Rectal smooth muscle tissue (tissue), 1 donor: ENCODE data around the gene RFX6.
"Not testable (repeated sequence)": the region's sequence is repeated elsewhere in the genome, so short reads cannot be mapped to it uniquely, and the experiment has no call there.

Experiments
- H3K27ac ChIP-seq: one replicate; pipeline ENCODE4 v1.7.0; 2013; ENCODE audit warnings: low read depth, low read length, inconsistent platforms
- H3K27me3 ChIP-seq: one replicate; pipeline ENCODE4 v1.7.0; 2013; ENCODE audit warnings: low read length; ENCODE audit not compliant: control insufficient read depth, insufficient read depth
- H3K36me3 ChIP-seq: one replicate; pipeline ENCODE4 v1.7.0; 2013; ENCODE audit warnings: low read length; ENCODE audit not compliant: control insufficient read depth, insufficient read depth
- H3K4me1 ChIP-seq: one replicate; pipeline ENCODE4 v1.7.0; 2013; ENCODE audit warnings: low read length; ENCODE audit not compliant: control insufficient read depth, insufficient read depth
- H3K4me3 ChIP-seq: one replicate; pipeline ENCODE4 v1.7.0; 2013; ENCODE audit warnings: low read length
- H3K9ac ChIP-seq: one replicate; pipeline ENCODE4 v1.7.0; 2013; ENCODE audit warnings: low read length

Gene RFX6, protein sequence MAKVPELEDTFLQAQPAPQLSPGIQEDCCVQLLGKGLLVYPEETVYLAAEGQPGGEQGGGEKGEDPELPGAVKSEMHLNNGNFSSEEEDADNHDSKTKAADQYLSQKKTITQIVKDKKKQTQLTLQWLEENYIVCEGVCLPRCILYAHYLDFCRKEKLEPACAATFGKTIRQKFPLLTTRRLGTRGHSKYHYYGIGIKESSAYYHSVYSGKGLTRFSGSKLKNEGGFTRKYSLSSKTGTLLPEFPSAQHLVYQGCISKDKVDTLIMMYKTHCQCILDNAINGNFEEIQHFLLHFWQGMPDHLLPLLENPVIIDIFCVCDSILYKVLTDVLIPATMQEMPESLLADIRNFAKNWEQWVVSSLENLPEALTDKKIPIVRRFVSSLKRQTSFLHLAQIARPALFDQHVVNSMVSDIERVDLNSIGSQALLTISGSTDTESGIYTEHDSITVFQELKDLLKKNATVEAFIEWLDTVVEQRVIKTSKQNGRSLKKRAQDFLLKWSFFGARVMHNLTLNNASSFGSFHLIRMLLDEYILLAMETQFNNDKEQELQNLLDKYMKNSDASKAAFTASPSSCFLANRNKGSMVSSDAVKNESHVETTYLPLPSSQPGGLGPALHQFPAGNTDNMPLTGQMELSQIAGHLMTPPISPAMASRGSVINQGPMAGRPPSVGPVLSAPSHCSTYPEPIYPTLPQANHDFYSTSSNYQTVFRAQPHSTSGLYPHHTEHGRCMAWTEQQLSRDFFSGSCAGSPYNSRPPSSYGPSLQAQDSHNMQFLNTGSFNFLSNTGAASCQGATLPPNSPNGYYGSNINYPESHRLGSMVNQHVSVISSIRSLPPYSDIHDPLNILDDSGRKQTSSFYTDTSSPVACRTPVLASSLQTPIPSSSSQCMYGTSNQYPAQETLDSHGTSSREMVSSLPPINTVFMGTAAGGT

DNA sequence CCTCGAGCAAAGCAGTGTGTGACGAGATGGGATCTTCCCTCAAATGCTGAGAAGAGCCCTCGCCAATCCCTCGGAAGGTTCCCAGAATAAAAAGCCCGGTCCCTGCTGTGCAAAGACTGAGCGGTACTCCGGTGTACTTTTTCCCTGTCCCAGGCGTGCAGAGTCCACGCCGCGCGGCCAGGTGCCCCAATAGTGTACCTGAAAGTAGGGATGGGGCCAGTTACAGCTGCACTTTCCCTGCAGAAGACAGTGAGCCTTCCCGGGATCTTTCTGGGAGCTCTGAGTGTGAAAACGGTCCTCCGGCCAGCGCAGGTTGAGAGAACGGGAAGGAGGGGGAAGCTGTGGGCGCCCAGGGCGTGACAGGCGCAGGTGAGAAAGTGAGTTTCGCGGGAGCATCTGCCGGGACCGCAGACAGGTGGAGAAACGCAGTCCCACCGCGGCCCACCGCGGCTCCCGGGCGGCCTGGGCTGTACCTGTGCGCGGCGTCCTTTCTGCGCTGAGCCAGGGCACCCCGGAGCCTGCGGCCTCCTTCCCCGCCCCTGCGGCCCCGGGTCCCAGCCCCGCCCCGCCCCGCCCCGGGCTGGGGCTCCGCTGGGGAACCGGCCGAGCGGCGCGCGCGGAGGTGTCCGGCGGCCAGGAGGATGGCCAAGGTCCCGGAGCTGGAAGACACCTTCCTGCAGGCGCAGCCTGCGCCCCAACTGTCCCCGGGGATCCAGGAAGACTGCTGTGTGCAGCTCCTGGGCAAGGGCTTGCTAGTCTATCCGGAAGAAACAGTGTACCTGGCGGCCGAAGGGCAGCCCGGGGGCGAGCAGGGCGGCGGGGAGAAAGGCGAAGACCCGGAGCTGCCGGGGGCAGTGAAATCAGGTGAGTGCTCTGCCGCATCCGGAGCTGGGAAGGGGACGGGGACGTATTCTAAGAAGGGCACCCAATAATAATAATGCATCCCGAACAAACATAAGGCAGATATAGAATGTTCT, at the start of gene RFX6:
Gene RFX6 (plus strand): TSS at position 608 of the 977 bp plus-strand sequence. CDS start 34 bp downstream, at position 642.
- Histone ChIP-seq H3K27ac (no peak within 1 kb of the TSS), H3K36me3 (no peaks in the 10 kb centered on the region), H3K4me1 (no peaks in the 10 kb centered on the region), H3K9ac (no peak within 1 kb of the TSS), H3K27me3 (peaks cover 8% of the 10 kb centered on the region), H3K4me3 (no peak within 1 kb of the TSS)

DNA sequence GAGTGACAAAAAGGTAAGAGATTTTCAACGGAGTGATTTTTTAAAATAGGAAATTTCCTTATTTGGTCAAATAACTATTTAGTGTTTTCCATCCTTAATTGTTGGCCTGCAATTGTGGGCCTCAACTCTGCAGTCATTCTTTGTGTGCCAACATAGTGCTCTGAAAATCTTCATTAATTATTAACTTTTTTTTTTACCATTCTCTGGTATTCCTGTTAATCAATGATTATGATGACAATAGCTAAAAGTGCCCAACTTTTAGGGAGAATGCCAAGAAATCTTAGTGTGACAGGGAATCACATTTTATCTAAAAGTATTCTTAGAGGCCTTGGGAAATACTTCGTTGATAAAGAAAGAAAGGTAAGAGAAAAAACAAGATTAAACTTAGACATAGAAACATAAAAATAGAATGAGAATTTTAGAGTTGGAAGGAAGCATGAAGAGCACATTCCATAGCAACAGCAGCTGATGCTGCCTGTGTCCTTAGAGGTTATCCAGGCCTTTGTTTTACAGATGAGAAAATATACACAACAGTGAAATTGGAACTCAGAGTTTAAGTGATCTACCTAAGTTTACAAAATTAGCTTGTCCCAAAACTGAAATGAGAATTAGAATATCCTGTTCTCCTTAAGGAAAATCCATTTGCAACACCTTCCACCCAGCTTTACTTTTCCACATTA, 49.3 kb upstream of the RFX6 start:
- H3K27ac ChIP-seq, result no peak overlapping the region
- H3K36me3 ChIP-seq, result no peaks in the 10 kb centered on the region
- H3K4me1 ChIP-seq, result no peaks in the 10 kb centered on the region
- no peak overlapping the region for H3K9ac ChIP-seq
- no peaks in the 10 kb centered on the region for H3K27me3 ChIP-seq
- H3K4me3 ChIP-seq, result no peak overlapping the region

DNA sequence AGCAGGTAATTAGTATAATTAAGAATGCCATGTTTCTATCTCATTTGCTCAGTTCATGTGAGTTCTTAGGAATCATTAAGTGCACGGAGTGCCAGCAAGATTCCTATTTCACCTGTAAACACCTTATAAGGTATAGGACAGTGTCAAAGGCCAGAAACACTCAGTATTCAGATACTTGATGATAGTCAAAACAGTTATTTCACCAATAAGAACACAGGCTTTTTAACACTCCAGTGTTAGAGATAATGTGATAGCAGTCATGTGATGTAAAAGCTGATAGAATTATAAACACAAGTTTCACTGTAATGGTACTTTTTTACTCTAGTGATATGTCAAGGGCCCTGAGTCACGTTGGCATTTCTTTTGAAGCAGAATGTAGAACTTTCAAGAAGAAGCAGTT, 48.1 kb upstream of the RFX6 start, which contains the start of gene GPRC6A:
Gene GPRC6A (minus strand): TSS at position 101 of the 400 bp plus-strand sequence. CDS start 70 bp downstream, at position 31.
- H3K36me3 ChIP-seq, result no peaks in the 10 kb centered on the region
- no peak within 1 kb of the TSS for H3K4me3 ChIP-seq
- H3K27me3 ChIP-seq, result no peaks in the 10 kb centered on the region
- no peak within 1 kb of the TSS for H3K9ac ChIP-seq
- no peak within 1 kb of the TSS for H3K27ac ChIP-seq
- no peaks in the 10 kb centered on the region for H3K4me1 ChIP-seq

DNA sequence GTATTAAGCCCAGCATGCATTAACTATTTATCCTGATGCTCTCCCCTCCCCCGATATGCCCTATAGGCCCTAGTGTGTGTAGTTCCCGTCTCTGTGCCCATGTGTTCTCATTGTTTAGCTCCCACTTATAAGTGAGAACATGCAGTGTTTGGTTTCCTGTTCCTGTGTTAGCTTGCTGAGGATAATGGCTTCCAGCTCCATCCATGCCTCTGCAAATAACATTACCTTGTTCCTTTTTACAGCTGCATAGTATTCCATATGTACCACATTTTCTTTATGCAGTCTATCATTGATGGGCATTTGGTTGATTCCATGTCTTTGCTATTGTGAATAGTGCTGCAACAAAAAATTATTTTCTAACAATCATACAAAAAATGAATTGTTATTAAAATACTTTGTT, 42.5 kb upstream of the RFX6 start:
- H3K27me3 ChIP-seq, H3K4me1 ChIP-seq, H3K36me3 ChIP-seq, H3K27ac ChIP-seq, H3K9ac ChIP-seq, H3K4me3 ChIP-seq: not testable (repeated sequence)

DNA sequence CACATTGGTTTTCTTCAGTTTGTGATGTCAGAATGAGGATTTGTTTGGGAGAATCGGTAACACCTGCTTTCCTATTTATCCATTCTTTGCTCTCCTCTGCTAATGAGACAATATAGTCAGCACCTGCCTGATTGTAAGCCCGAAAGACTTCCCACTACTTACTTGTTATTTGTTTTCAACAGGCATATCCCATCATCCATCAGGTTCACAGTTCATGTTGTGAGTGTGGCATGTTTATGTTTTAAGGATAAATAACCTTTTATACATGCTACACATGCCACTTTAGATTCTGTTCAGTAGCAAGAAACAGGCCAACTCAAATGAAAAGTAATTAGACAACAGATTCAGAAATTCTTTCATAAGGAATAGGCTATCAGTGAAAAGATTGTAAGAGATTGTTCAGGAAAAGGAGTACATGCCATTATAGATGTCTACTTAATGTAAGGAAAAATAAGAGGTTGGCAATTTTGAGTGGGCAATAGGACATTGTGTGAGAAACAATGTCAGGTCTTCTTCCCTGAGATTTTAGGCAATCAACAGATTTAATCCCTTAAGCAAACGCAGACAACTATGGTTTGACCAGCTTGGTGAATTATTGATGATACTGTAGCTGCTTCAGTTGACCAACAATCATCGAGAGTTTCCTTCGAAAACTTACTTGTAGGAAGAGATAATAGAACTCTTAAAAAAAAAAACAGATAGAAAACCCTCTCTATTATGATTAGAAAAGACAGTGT, 40.3 kb upstream of the RFX6 start:
- Histone ChIP-seq H3K4me1 (no peaks in the 10 kb centered on the region), H3K4me3 (no peak overlapping the region), H3K27me3 (no peaks in the 10 kb centered on the region), H3K27ac (no peak overlapping the region), H3K36me3 (no peaks in the 10 kb centered on the region), H3K9ac (no peak overlapping the region)

DNA sequence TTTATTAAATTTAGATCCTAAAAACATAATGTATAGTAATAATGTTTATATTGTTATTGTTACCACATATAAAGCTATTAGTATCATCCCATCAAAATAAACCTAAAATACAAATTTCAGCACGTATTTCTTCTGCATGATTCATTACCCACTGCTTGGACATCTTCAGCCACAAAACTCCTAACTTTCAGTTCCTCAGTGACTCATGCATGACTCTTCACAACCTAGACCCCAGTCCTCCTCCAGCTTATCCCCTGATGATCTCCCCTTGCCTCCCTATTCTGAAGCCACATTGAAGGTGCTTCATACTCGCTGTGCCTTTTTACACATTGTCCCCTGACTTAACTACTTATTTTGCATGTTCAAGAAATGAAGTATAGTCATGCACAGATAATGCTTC, 37.0 kb upstream of the RFX6 start:
- no peaks in the 10 kb centered on the region for H3K27me3 ChIP-seq

DNA sequence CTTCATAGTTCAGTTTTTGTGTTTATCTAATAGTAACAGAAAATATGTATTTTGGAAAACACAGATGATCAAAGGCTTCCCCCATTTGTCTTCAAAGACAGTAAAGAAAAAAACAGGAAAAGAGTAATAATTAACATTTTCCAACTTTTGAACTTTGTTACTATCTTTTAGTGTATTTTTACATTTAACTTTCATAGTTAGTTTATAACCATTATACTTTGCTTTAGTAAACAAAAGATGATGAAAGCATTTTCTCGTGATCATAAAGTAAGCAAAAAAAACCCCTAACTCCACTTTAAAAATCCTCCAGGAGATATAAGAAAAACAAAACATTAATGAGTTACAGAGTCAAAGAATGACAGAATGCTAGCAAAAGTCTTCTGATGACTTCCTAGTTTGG, 34.6 kb upstream of the RFX6 start:
- Histone ChIP-seq H3K9ac (no peak overlapping the region), H3K4me3 (no peak overlapping the region), H3K27me3 (no peaks in the 10 kb centered on the region), H3K4me1 (no peaks in the 10 kb centered on the region), H3K36me3 (no peaks in the 10 kb centered on the region), H3K27ac (no peak overlapping the region)

More for the DNA sequence above, 37.0 kb upstream of the RFX6 start:
- no peaks in the 10 kb centered on the region for H3K4me1 ChIP-seq
- H3K27ac ChIP-seq, result no peak overlapping the region
- no peak overlapping the region for H3K9ac ChIP-seq
- H3K36me3 ChIP-seq, result no peaks in the 10 kb centered on the region
- no peak overlapping the region for H3K4me3 ChIP-seq

DNA sequence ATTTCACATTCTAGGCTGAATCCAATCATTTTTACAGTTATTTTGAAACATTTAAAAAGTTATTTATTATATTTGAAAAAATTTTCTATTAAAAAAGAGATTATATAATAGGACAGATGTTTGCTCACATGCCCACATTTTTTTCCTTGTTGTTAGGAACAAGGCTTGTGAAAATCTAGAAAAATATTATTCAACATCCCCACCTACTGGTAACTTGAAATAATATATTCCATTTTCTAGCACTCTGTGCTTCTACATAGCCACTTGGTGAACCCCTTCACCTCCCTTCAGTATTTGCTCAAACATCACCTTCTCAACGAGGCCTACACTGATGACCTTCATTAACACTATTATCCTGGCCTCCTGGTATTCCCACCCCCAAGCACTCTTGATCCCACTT, 29.8 kb upstream of the RFX6 start:
- Histone ChIP-seq H3K27ac (no peak overlapping the region), H3K36me3 (no peaks in the 10 kb centered on the region), H3K4me1 (no peaks in the 10 kb centered on the region), H3K9ac (no peak overlapping the region), H3K4me3 (no peak overlapping the region), H3K27me3 (no peaks in the 10 kb centered on the region)

DNA sequence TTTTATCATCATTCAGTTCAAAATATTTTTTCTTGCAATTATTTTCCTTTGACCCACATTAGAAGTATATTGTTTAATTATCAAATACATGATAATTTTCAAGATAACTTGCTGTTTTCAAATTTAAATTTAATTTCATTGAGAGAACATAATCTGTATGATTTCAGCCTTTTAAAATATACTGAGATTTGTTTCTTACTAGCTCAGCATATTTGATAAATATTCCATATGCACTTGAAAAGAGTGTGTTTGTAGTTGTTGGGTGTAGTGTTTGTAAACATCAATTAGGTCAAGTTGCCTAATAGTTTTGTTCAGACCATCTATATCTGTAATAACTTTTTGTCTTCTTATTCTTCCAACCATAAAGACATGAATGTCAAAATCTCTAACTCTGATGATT, 19.0 kb upstream of the RFX6 start:
- H3K9ac ChIP-seq, result no peak overlapping the region
- no peaks in the 10 kb centered on the region for H3K4me1 ChIP-seq
- H3K4me3 ChIP-seq, result no peak overlapping the region
- H3K27me3 ChIP-seq, result no peaks in the 10 kb centered on the region
- no peaks in the 10 kb centered on the region for H3K36me3 ChIP-seq
- H3K27ac ChIP-seq, result no peak overlapping the region

DNA sequence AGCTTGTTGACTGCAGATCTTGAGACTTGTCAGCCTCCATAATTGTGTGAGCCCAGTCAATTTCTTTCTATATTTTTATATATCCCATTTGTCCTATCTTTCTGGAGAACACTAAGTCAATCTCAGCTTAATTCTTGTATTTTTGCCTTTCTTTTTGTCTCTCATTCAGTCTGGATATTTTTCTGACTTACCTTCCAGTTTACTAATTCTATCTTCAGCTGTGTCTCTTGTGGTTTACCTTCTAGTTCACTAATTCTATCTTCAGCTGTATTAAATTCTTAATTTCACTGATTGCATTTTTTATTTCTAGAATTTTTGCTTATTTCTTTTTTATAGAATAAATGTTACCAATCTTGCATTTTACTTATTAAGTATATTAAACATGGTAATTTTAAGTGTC, 17.8 kb upstream of the RFX6 start:
- Histone ChIP-seq H3K4me3 (no peak overlapping the region), H3K4me1 (no peaks in the 10 kb centered on the region), H3K27me3 (no peaks in the 10 kb centered on the region), H3K9ac (no peak overlapping the region), H3K36me3 (no peaks in the 10 kb centered on the region), H3K27ac (no peak overlapping the region)

DNA sequence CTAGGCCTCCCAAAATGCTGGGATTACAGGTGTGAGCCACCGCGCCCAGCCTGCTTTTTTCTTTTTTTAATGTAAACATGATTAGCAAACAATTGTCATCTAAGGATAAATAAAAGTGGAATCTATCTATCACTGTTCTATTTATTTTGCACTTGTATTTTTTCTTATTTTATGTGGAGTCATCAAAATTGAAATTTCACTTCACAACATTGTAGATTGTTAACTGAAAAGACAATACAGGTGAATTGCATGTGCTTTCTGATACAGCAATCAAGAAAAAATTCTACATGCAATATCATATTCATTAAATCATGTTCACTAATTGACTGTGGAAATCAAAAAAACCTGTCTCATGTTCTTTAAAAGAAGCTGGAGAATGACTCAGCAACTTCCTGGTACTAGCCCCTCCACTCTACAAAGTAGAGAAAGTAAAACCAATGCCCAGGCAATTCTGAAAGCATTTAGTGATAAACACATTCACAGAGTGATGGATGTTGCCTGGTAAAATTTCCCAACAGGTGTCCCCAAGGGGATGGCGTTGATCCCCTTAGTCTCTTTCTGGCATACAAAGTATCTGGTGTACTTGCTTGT, 10.7 kb upstream of the RFX6 start:
- H3K4me1 ChIP-seq, result no peaks in the 10 kb centered on the region
- H3K27me3 ChIP-seq, result no peaks in the 10 kb centered on the region
- H3K27ac ChIP-seq, result no peak overlapping the region
- H3K36me3 ChIP-seq, result no peaks in the 10 kb centered on the region
- H3K9ac ChIP-seq, result no peak overlapping the region
- H3K4me3 ChIP-seq, result no peak overlapping the region
